22Rv1 (cell line): ENCODE results near the gene UPF3A.

Experiments
- CTCF ChIP-seq: fragments of 450-650 bp; IDR thresholded peaks from 2 replicates; pipeline ENCODE4 v1.5.1; 2017; ENCODE audit warnings: mild to moderate bottlenecking
- ZFX ChIP-seq: fragments of 450-650 bp; IDR thresholded peaks from 2 replicates; pipeline ENCODE4 v1.6.1; 2017; ENCODE audit warnings: antibody characterized with exemption, borderline replicate concordance

- TF ChIP-seq CTCF (no peak), ZFX (no peak)
Observed at GRCh38 chr13:114237415-114238112, 43.8 kb upstream of the UPF3A start.
